Activated CD4-positive, alpha-beta memory T cell treated with anti-CD3 and anti-CD28 coated beads for 36 hours (primary cell): ENCODE data around the gene RASGRP1. TPM values are rescaled to one million over a fixed set of nuclear protein-coding genes. Genes with fewer than 3 reads are reported as not detected.

Source experiments
- CTCF ChIA-PET: fragments of 350-600 bp; sonication (Branson Sonifier 250); formaldehyde crosslinking; loops from one replicate; lab custom pipeline; 2021; ENCODE audit warnings: antibody characterized with exemption, inconsistent platforms; lab: Charles Lee
- POLR2A ChIA-PET: fragments of 350-600 bp; sonication (Branson Sonifier 250); formaldehyde crosslinking; loops from one replicate; lab custom pipeline; 2021; ENCODE audit warnings: antibody characterized with exemption; lab: Charles Lee
- DNase-seq: peaks from one replicate; pipeline ENCODE4 v3.0.0-alpha.2; 2020
- H3K27ac Mint-ChIP-seq: one replicate; pipeline ENCODE4 v1.8.0; 2021; ENCODE audit warnings: mixed read lengths
- H3K27me3 Mint-ChIP-seq: one replicate; pipeline ENCODE4 v1.8.0; 2021; ENCODE audit warnings: mixed read lengths
- H3K36me3 Mint-ChIP-seq: one replicate; pipeline ENCODE4 v1.8.0; 2021; ENCODE audit warnings: mixed read lengths
- H3K4me1 Mint-ChIP-seq: one replicate; pipeline ENCODE4 v1.8.0; 2021; ENCODE audit warnings: low read depth, mixed read lengths
- H3K4me3 Mint-ChIP-seq: one replicate; pipeline ENCODE4 v1.8.0; 2021; ENCODE audit warnings: mild to moderate bottlenecking, mixed read lengths
- H3K9me3 Mint-ChIP-seq: one replicate; pipeline ENCODE4 v1.8.0; 2021; ENCODE audit warnings: mixed read lengths
- intact Hi-C: fragments of 100-400 bp; cut with micrococcal nuclease; formaldehyde crosslinking; loops from one replicate; pipeline ENCODE4 v1.15.1; 2023
- total RNA-seq, 2 experiments: library from RNA; stranded (reverse); gene quantifications; one replicate each; pipeline ENCODE4 v1.2.3, GENCODE V29; 2021

The RASGRP1 gene
- total RNA-seq, 2 experiments from 2014 or later, result 167 to 174 TPM

DNA sequence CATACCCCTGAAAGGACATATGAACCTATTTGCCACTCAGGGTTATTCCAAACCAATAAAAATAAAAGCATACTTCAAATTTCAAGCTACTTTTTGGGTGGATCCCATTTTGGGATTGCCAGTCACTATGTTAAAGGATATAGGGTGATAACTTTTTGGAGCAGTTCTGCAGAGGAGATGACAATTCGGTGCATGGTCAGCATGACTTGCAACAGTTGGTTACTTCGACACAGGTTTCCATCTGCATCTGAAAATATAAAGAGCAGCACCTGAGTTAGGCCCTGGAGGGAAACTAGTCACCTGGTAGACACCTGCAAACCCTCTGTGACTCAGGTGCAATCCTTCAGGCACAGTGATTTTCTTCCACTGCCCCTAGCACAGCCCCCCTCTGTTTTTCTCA is 38.5 kb downstream of the RASGRP1 start:
- Mint-ChIP-seq H3K27ac (peak overlapping the region; percentile 50), H3K9me3 (no peaks in the 10 kb centered on the region), H3K27me3 (no peaks in the 10 kb centered on the region), H3K4me1 (peaks cover 90% of the 10 kb centered on the region), H3K36me3 (peaks cover 72% of the 10 kb centered on the region), H3K4me3 (no peak overlapping the region)
- ChIA-PET CTCF (interaction anchor here (1.4 kb wide), 1 partner anchor 173 kb away, joined by 3 read pairs; no protein-coding TSS in a partner anchor), POLR2A (no interaction called here)
- no peak for DNase-seq
- intact Hi-C loops, result no loop called here

DNA sequence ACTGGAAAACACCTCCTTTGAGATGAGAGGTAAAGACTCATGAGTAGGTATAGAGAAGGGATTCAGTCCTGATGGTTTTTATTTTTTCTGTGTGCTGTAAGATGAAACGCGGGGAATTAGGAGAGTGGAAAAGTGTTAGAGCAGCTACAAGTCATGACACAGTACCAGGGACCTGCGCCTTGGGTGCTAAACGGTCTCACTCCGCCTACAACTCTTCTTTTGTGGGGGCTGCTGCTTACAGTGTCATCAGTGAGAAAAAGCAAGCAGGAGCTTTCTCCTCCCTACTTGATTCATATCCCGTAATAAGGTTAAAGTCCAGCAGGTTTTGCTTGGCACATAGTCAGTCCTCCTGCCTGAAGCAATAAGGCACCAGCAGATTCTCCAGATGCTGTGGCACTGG is 39.1 kb downstream of the RASGRP1 start:
- no peak for DNase-seq
- peaks cover 86% of the 10 kb centered on the region for H3K4me1 Mint-ChIP-seq
- no peak overlapping the region for H3K4me3 Mint-ChIP-seq
- intact Hi-C loops, result no loop called here
- peak overlapping the region; percentile 28 for H3K27ac Mint-ChIP-seq
- no peaks in the 10 kb centered on the region for H3K27me3 Mint-ChIP-seq
- ChIA-PET POLR2A (no interaction called here), CTCF (no interaction called here)
- H3K36me3 Mint-ChIP-seq, result peaks cover 68% of the 10 kb centered on the region
- no peaks in the 10 kb centered on the region for H3K9me3 Mint-ChIP-seq

DNA sequence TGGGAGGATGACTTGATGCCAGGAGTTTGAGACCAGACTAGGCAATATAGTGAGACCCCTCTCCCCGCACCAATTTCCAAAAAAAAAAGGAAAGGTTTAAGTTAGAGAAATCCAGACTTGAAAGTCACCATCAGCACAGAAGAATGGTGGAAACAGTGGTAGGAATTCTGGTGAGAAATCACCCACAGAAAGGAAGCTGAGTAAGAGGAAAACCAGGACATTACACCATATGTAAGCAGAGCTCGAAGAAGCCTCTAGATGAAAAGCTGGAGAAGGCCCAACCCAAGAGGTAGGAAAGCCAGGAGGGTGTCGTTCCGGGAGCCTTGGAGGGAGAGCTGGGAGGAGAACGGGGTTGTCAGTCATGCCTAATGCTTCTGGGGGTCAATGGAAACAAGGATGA is 40.5 kb downstream of the RASGRP1 start:
- intact Hi-C loops, result no loop called here
- peak overlapping the region; percentile 7 for H3K27ac Mint-ChIP-seq
- no peaks in the 10 kb centered on the region for H3K27me3 Mint-ChIP-seq
- CTCF ChIA-PET, result interaction anchor here (0.9 to 4.1 kb wide), 4 partner anchors 70 to 172 kb away, joined by 3 to 20 read pairs (median 4); partner anchors contain the start of gene FAM98B
- POLR2A ChIA-PET, result no interaction called here
- H3K4me3 Mint-ChIP-seq, result no peak overlapping the region
- peaks cover 63% of the 10 kb centered on the region for H3K36me3 Mint-ChIP-seq
- DNase-seq, result no peak
- H3K9me3 Mint-ChIP-seq, result no peaks in the 10 kb centered on the region
- peaks cover 84% of the 10 kb centered on the region for H3K4me1 Mint-ChIP-seq

DNA sequence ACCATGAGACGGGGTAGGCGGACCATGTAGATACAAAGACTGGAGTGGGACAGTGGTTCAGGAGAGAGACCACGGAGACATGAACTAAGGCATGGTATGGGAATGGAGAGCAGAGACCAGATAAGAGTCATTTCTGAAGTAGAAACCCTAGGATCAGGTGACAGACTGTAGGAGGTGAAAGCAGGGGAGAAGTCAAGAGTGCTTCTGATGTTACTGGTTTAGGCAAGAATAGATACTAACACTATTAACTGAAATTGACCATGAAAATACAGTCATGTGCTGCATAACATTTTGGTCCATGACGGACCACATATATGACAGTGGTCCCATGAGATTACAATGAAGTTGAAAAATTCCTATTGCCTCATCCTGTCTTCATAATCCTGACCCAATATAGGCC is 41.7 kb downstream of the RASGRP1 start:
- DNase-seq, result no peak
- H3K4me3 Mint-ChIP-seq, result no peak overlapping the region
- H3K9me3 Mint-ChIP-seq, result no peaks in the 10 kb centered on the region
- ChIA-PET POLR2A (interaction anchor here (1.0 to 1.1 kb wide), 2 partner anchors 22 to 68 kb away, joined by 3 read pairs; no protein-coding TSS in a partner anchor), CTCF (interaction anchor here (0.7 to 4.1 kb wide), 6 partner anchors 41 to 177 kb away, joined by 3 to 20 read pairs (median 4); partner anchors contain the start of gene RASGRP1)
- H3K27me3 Mint-ChIP-seq, result no peaks in the 10 kb centered on the region
- intact Hi-C loops, result loop anchor here (2.0 kb wide), 1 partner anchor 14 kb away; no protein-coding TSS in a partner anchor
- H3K36me3 Mint-ChIP-seq, result peaks cover 60% of the 10 kb centered on the region
- peaks cover 82% of the 10 kb centered on the region for H3K4me1 Mint-ChIP-seq
- H3K27ac Mint-ChIP-seq, result peak overlapping the region; percentile 35

DNA sequence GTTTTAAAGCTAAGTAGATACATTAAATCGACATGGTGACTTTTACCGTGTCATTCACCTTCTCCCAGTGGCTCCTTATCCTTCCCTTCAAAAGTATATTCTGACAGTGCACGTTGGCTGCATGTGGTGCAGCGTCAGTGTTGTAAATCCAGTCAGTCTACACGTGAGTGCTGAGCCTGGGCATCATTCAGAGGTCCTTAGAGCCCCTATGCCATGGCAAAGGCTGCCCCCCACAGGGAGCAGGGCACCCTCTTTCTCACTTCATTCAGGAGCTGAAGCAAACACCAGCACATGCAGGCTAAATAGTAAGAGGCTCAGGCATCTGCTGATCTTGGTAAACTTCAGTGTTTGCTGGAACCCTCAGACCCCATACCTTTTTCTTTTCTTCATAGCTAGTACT is 43.3 kb downstream of the RASGRP1 start:
- H3K36me3 Mint-ChIP-seq, result peaks cover 63% of the 10 kb centered on the region
- H3K4me1 Mint-ChIP-seq, result peaks cover 72% of the 10 kb centered on the region
- DNase-seq, result no peak
- H3K4me3 Mint-ChIP-seq, result no peak overlapping the region
- no peaks in the 10 kb centered on the region for H3K27me3 Mint-ChIP-seq
- H3K27ac Mint-ChIP-seq, result peak overlapping the region; percentile 15
- ChIA-PET CTCF (interaction anchor here (1.0 to 4.1 kb wide), 3 partner anchors 162 to 168 kb away, joined by 3 to 20 read pairs (median 5); no protein-coding TSS in a partner anchor), POLR2A (interaction anchor here (0.8 to 1.4 kb wide), 2 partner anchors 11 to 42 kb away, joined by 3 to 4 read pairs; no protein-coding TSS in a partner anchor)
- intact Hi-C loops, result no loop called here
- H3K9me3 Mint-ChIP-seq, result no peaks in the 10 kb centered on the region

DNA sequence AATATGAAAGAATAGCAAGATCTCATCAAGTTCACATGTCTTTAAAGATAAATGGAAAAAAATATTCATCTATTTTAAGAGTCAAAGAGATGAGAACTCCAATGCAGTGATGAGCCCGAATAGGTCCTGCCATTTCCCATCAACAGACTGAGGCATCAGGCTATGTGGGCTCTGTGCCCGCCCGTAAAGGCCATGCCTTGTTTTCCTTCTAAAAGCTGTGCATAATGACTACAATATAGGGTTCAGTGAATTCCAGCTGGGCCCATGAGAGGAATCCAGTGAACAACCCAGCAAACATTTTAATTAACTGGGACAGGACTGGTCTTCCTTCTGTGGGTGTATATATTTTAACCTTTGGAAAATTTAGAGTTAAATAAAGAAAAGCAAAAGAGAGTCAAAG is 44.6 kb downstream of the RASGRP1 start:
- CTCF ChIA-PET, result interaction anchor here (0.8 to 1.3 kb wide), 2 partner anchors 44 to 164 kb away, joined by 4 to 5 read pairs; partner anchors contain the start of gene RASGRP1
- peaks cover 62% of the 10 kb centered on the region for H3K4me1 Mint-ChIP-seq

DNA sequence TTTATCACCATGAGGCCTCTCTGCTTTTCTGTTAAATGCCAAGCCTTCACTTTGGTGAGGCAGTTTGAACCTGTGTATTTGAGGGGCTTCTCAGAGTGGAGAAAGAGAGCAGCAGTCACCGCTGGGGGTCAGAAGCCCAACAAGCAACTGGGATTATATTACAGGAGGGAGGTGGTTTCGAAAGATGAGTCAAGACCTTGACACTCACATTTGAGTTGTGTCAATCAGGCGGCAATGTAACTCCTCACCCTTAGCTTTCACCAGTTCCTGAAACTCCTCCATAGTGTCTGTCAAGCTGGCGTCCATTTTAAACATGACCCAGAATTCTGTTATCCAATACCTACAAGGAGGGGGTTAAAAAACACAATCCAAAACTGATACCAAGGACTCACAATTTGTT is 46.5 kb downstream of the RASGRP1 start:
- no peaks in the 10 kb centered on the region for H3K9me3 Mint-ChIP-seq
- CTCF ChIA-PET, result interaction anchor here (0.9 to 1.3 kb wide), 5 partner anchors 41 to 182 kb away, joined by 3 to 5 read pairs (median 3); no protein-coding TSS in a partner anchor
- intact Hi-C loops, result no loop called here
- peak overlapping the region; percentile 68 for H3K27ac Mint-ChIP-seq
- DNase-seq, result no peak
- POLR2A ChIA-PET, result interaction anchor here (1.1 to 1.3 kb wide), 3 partner anchors 10 to 43 kb away, joined by 3 to 5 read pairs (median 4); no protein-coding TSS in a partner anchor
- peaks cover 65% of the 10 kb centered on the region for H3K36me3 Mint-ChIP-seq
- no peak overlapping the region for H3K4me3 Mint-ChIP-seq
- no peaks in the 10 kb centered on the region for H3K27me3 Mint-ChIP-seq
- peaks cover 49% of the 10 kb centered on the region for H3K4me1 Mint-ChIP-seq

More for the DNA sequence above, 44.6 kb downstream of the RASGRP1 start:
- Mint-ChIP-seq H3K27me3 (no peaks in the 10 kb centered on the region), H3K36me3 (peaks cover 61% of the 10 kb centered on the region), H3K9me3 (no peaks in the 10 kb centered on the region), H3K27ac (peak overlapping the region; percentile 55), H3K4me3 (no peak overlapping the region)
- intact Hi-C loops, result no loop called here
- DNase-seq, result no peak
- POLR2A ChIA-PET, result no interaction called here

DNA sequence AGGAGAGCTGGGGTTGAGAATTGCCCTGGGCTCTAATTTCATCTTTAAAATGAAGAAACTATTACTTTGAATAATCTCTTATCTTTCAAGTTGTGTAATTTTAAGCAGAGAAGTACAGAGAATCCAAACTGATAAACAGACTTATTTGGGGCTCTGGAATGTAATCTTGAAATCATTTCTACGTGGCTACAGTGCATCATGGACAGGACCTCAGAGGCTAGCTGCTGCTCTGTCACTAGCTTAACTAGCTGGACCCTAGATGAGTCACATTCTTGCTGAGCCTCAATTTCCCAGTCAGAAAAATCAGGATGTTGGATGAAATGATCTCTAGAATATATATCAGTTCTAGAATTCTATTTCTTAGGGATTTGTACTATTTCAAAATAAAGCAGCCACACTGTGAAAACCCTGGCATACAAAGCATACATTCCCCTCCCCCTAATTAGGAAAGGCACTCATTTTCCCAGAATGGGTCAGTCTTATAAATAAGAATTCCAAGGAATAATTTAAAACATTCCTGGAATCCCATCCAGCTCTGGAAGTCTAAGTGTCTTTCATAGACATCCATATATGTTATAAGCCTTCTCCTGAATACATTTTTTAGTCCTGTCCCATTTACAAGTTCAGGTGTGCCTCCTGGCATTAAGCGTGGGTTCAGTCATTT is 47.2 kb downstream of the RASGRP1 start:
- Mint-ChIP-seq H3K27me3 (no peaks in the 10 kb centered on the region), H3K4me1 (peaks cover 42% of the 10 kb centered on the region), H3K9me3 (no peaks in the 10 kb centered on the region), H3K36me3 (peaks cover 61% of the 10 kb centered on the region), H3K27ac (peak overlapping the region; percentile 68), H3K4me3 (no peak overlapping the region)
- no peak for DNase-seq
- POLR2A ChIA-PET, result no interaction called here
- CTCF ChIA-PET, result interaction anchor here (0.7 to 1.3 kb wide), 3 partner anchors 46 to 167 kb away, joined by 3 to 6 read pairs (median 3); no protein-coding TSS in a partner anchor
- intact Hi-C loops, result no loop called here

DNA sequence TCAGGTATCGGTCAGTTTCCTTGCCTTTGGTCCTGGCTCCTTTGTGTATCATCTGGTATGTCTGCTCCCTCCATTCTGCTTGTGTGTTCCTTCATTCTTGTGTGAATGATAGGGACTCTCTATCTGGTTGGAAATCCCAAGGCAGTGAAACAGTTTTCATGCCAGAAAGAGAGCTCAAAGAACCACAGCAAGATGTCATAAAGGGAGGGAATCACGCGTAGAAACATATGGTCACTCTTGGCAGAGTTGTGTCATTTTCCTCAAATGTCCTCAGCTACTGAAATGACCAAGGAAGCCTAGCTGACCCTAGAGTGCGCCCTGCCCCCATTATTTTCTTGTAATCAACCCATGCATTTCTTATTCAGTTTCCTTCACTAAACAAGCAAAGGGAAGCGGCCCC is 48.0 kb downstream of the RASGRP1 start:
- peak overlapping the region; percentile 62 for H3K27ac Mint-ChIP-seq
- H3K4me3 Mint-ChIP-seq, result no peak overlapping the region
- H3K9me3 Mint-ChIP-seq, result no peaks in the 10 kb centered on the region
- H3K36me3 Mint-ChIP-seq, result peaks cover 67% of the 10 kb centered on the region
- DNase-seq, result no peak
- POLR2A ChIA-PET, result no interaction called here
- CTCF ChIA-PET, result interaction anchor here (0.7 to 1.3 kb wide), 4 partner anchors 47 to 170 kb away, joined by 3 to 6 read pairs (median 4); no protein-coding TSS in a partner anchor
- no peaks in the 10 kb centered on the region for H3K27me3 Mint-ChIP-seq
- intact Hi-C loops, result no loop called here
- H3K4me1 Mint-ChIP-seq, result peaks cover 38% of the 10 kb centered on the region

DNA sequence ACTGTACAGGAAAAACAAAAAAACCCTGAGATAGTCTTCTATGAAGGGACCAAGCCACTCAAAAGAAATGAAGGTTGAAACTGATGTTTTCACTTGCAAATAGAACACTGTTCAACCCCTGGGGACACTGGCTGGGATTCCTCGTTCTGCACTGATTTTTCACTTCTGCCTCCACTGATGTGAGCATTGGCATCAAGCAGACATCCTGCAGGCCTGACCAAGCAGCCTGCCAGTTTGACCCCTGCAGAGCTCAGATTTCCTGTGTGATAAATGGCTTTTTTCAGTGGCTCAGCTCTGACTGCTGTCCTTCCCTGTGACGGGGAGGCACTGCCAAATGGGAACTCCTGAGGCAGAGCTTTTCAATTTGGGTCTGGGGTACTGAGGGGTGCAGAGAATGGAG is 50.0 kb downstream of the RASGRP1 start:
- no peak for DNase-seq
- CTCF ChIA-PET, result interaction anchor here (1.0 to 3.3 kb wide), 2 partner anchors 74 to 176 kb away, joined by 3 to 10 read pairs; no protein-coding TSS in a partner anchor
- no peak overlapping the region for H3K4me3 Mint-ChIP-seq
- POLR2A ChIA-PET, result no interaction called here
- H3K9me3 Mint-ChIP-seq, result no peaks in the 10 kb centered on the region
- intact Hi-C loops, result no loop called here
- peaks cover 35% of the 10 kb centered on the region for H3K4me1 Mint-ChIP-seq
- peak overlapping the region; percentile 58 for H3K27ac Mint-ChIP-seq
- no peaks in the 10 kb centered on the region for H3K27me3 Mint-ChIP-seq
- H3K36me3 Mint-ChIP-seq, result peaks cover 79% of the 10 kb centered on the region

DNA sequence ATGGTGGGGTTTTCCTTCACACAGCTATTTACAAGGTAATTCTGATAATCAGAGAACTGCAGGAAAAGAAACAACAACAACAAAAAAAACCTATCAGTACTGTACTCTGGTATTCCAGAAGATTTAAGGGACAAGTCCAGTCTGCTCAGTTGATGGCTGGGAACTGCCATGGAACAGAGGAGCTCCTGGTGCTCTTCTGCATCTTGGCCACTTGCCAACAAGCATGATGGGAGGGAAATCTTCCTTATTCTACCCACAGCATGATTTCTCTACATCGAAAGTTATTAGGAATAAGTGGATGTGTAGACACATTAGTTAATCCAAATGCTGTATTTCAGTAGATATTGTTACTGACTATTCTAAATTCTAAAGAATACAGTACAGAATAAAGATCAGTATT is 51.7 kb downstream of the RASGRP1 start:
- Mint-ChIP-seq H3K27me3 (no peaks in the 10 kb centered on the region), H3K36me3 (peaks cover 75% of the 10 kb centered on the region), H3K4me1 (peaks cover 36% of the 10 kb centered on the region), H3K4me3 (no peak overlapping the region), H3K27ac (no peak overlapping the region), H3K9me3 (no peaks in the 10 kb centered on the region)
- CTCF ChIA-PET, result interaction anchor here (1.0 to 3.3 kb wide), 6 partner anchors 38 to 186 kb away, joined by 3 to 10 read pairs (median 5); no protein-coding TSS in a partner anchor
- no peak for DNase-seq
- intact Hi-C loops, result no loop called here
- POLR2A ChIA-PET, result interaction anchor here (1.3 kb wide), 1 partner anchor 29 kb away, joined by 3 read pairs; no protein-coding TSS in a partner anchor

DNA sequence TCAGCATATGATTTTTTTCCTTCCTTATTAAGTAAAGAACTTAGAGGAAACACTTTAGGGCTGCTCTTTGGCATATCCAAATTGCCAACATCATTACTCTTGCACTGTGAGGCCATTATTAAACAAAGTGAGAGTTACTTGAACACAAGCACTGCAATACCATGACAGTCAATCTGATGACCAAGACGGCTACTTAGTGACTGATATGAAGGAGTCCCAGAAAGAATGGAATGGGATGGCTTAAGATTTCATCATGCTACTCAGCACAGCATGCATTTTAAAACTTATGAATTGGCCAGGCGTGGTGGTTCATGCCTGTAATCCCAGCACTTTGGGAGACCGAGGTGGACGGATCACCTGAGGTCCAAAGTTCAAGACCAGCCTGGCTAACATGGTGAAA is 55.5 kb downstream of the RASGRP1 start:
- Mint-ChIP-seq H3K36me3 (peaks cover 73% of the 10 kb centered on the region), H3K27me3 (no peaks in the 10 kb centered on the region), H3K4me3 (no peak overlapping the region), H3K27ac (peak overlapping the region; percentile 88), H3K4me1 (peaks cover 38% of the 10 kb centered on the region), H3K9me3 (no peaks in the 10 kb centered on the region)
- intact Hi-C loops, result loop anchor here (1.0 to 2.0 kb wide), 3 partner anchors 14 to 51 kb away; no protein-coding TSS in a partner anchor
- CTCF ChIA-PET, result interaction anchor here (0.5 to 10.0 kb wide), 3 partner anchors 9 to 180 kb away, joined by 4 to 93 read pairs (median 4); partner anchors contain the start of gene RASGRP1
- no peak for DNase-seq
- POLR2A ChIA-PET, result interaction anchor here (1.0 to 2.0 kb wide), 3 partner anchors 11 to 55 kb away, joined by 3 to 6 read pairs (median 4); partner anchors contain the start of gene RASGRP1
